ENCODE data around the gene AMN1. TPM values are rescaled to one million over a fixed set of nuclear protein-coding genes. Genes with fewer than 3 reads are reported as not detected.
"Not testable (repeated sequence)": the region's sequence is repeated elsewhere in the genome, so short reads cannot be mapped to it uniquely, and the experiment has no call there.

Gene AMN1
- total RNA-seq, 1 donor from 2014 or later = 11.7 TPM

DNA sequence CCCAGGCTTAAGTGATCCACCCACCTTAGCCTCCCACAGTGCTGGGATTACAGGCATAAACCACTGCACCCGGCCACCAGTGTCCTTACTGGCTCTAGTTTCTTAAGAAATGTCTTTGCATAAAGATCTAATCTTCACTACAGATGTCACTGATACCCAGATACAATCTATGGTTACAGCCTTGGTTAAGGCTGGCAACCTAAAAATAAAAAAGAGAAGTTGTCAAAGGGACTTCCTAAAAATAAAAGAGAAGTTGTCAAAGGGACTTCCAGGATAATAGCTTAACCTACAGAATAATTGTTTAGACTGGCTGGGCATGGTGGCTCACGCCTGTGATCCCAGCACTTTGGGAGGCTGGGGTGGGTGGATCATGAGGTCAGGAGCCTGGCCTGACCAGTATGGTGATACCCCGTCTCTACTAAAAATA, 41.7 kb downstream of the AMN1 start:
- no peak for DNase-seq (ENCODE audit: extremely low read depth, low read depth, low spot score)

DNA sequence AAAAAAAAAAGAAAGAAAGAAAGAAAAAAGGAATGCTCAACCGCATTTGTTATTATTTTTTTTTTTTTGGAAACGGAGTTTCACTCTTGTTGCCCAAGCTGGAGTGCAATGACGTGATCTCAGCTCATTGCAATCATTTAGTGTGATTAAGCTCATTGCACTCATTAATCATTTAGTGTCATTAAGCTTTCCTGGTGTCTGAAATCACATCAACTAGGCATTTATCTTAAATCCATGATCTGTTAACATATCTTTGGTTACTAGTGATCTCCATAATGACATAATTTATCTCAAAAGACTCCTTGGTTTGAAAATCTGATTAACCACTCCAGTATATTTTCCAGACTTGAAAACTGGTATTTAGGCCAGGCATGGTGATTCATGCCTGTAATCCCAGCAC, 43.0 kb downstream of the AMN1 start:
- no peak for DNase-seq (ENCODE audit: extremely low read depth, low read depth, low spot score)

- peak; percentile 75 for DNase-seq (ENCODE audit: extremely low read depth, low read depth, low spot score)
These were observed 46.5 kb downstream of the AMN1 start for GRCh38 chr12:31682136-31682962.

- no peak for DNase-seq (ENCODE audit: extremely low read depth, low read depth, low spot score)
These were observed 56.3 kb downstream of the AMN1 start for GRCh38 chr12:31672521-31672920.

DNA sequence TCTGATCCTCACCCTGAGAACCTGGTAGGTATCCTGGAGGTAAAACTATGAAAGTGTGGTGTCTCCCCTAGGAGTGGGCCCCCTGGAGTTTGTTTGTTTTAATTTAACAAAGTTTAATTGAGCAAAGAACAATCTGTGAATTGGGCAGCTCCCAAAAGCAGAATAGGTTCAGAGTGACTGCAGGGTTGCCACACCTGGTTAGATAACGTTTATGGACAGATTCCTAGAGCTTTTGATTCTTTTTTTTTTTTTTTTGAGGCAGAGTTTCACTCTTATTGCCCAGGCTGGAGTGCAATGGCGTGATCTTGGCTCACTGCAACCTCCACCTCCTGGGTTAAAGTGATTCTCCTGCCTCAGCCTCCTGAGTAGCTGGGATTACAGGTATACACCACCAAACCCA, 59.2 kb downstream of the AMN1 start:
- DNase-seq (ENCODE audit: extremely low read depth, low read depth, low spot score) = not testable (repeated sequence)

- DNase-seq (ENCODE audit: extremely low read depth, low read depth, low spot score) = no peak
These were observed 59.8 kb downstream of the AMN1 start for GRCh38 chr12:31669020-31669419.

DNA sequence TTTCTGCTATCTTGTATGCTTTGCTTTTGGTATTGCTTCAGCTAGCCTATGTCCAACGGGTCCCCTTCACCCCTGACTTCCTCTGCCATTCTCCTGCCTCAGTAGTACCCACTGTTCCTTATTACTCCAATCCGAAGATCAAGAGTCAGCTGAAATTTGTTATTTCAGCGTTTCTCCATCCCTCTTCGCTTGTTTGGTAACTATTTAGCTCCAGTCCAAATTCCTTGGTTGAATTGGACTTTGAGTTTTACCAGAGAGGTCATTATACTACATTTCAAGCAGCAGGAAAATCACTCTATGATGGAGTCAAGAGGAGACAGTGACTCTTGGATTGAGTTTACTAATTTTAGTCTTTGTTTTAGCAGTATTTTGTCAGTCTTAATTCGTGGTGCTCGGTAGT, 64.8 kb downstream of the AMN1 start:
- no peak for DNase-seq (ENCODE audit: extremely low read depth, low read depth, low spot score)

DNA sequence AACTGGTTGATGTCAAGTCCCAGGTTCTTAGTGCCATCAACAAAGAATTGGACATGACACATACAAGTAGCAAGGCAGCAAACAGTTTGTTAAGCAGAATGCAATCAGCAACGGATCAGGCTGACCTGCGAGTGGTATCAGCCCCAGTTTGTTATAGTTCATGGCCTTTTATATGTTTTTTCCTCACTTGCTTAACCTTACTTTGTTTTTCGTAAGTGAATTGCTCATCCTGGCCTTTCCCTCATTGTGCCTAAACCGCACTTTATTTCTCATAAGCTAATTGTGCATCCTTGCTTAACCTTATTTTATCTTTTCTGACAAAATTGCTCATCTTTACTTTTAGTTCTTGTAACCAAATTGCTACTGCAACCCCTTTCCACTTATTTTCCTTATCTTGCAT, 65.2 kb downstream of the AMN1 start:
- DNase-seq (ENCODE audit: extremely low read depth, low read depth, low spot score) = no peak

DNA sequence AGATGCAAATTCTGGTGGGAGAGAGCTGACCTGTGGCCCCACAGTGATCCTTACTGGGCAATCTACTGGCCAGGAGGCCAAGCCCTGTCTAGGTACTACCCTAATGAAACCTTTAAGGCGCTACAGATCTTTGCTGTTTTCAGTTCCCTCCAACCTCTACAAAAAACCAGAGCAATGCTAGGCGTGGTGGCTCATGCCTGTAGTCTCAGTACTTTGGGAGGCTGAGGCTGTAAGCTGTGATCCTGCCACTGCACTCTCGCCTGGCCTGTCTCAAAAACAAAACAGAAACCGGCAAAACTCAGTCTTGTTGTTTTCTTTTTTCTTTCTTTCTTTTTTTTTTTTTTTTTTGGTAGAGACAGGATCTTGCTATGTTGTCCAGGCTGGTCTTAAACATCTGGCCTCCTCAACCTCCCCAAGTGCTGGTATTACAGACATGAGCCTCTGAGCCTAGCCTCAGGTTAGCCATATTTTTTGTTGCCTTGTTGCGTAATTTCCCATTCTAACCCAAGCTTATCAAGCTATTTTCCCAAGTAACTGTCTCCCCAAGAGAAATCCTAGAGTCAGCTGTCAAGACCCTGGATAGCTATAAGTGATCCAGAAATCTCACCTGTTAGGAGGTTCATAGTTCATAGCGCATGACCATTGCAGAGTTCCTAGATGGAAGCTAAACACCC, 66.5 kb downstream of the AMN1 start:
- no peak for DNase-seq (ENCODE audit: extremely low read depth, low read depth, low spot score)

DNA sequence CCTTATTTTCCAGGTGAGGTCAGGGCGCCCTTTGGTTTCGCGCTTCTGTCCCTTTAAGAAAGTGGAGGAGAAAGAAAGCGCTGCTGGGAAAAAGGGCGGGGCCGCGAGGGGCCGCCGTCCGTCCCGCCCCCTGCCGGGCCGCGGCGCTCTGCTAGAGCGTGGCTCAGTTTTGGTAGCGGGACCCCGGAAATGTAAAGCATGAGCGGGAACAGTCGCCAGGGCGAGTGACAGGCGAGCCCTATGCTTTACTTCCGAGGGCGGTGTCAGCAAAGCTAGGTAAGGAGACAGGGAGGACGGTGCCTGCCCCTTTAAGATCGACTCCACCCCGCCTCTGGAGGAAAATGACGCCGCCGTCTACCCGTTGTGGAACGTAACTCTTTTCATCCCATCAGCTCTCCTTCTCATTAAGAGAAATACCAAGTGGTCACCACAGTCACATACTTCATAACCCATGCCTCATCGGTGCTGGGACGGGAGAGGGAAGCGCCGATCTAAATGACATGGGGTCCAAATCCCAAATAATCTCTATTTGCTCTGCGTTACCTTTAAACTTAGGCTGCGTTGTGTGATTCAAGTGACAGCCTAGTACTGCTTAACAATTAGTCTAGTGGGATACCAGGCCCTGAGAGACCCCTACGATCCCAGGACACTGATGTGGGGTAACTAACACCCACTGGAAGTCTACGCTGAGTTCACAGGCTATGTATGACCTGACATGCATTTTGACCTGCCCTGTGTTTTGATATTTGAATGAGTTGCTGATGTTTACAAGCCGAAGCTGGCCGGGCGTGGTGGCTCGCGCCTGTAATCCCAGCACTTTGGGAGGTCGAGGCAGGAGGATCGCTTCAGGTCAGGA, 69.5 kb downstream of the AMN1 start, which contains the start of gene ETFBKMT:
Gene ETFBKMT (plus strand): TSS at position 602 of the 856 bp plus-strand sequence. CDS start 2,266 bp downstream, outside the sequence.
- DNase-seq (ENCODE audit: extremely low read depth, low read depth, low spot score) = peak; percentile 42

DNA sequence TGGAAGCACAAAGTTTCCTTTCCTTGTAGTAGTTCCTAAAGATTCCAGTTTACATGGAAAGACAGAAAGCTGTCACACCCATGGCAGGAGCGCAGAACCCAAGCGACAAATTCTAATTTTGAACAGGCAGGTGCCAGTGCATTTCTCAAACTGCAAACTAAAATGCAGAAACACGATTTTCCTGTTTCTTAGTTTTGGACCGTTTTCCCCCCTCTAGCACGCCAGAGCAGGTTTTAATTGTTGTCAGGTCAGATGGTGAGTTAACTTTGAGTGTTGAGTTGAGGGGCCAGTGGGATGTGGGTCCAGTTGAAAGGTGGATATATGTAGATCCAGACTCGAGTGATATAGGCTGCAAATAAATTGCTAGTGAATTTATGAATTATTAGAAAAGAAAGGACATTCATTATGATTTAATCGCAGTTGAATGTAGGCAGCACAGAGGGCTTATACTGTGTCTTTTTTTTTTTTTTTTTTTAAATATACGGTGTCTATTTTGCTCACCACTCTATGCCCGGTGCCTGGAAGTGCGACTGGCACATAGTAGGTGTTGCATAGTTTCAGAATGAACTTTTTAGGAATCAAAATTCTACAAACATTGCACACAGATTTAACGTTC, 70.2 kb downstream of the AMN1 start:
- no peak for DNase-seq (ENCODE audit: extremely low read depth, low read depth, low spot score)

GRCh38 chr12:31655792-31656191, 73.0 kb downstream of the AMN1 start:
- DNase-seq (ENCODE audit: extremely low read depth, low read depth, low spot score) = no peak

DNA sequence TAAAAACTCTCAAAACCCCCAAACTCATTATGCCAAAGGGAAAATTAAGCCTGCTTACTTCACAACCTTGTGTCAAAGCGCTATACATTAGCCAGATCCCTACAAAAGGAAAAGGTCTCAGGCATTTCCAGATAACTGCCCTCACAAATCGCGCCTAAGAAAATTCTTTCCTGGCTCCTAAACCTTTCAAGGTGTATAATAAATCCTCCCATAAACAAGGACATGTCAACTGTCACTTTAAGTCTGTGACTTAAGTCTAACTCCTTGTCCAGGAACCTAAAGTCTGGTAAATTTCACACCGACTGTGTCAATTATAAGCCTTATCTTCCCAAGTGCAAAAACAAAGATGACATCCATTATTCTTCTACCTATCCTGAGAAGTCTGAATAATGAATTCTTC, 73.6 kb downstream of the AMN1 start:
- no peak for DNase-seq (ENCODE audit: extremely low read depth, low read depth, low spot score)

GRCh38 chr12:31651893-31652521, 76.8 kb downstream of the AMN1 start:
- no peak for DNase-seq (ENCODE audit: extremely low read depth, low read depth, low spot score)

- peak; percentile 22 for DNase-seq (ENCODE audit: extremely low read depth, low read depth, low spot score)
These were observed 77.9 kb downstream of the AMN1 start for GRCh38 chr12:31650918-31651317.

DNA sequence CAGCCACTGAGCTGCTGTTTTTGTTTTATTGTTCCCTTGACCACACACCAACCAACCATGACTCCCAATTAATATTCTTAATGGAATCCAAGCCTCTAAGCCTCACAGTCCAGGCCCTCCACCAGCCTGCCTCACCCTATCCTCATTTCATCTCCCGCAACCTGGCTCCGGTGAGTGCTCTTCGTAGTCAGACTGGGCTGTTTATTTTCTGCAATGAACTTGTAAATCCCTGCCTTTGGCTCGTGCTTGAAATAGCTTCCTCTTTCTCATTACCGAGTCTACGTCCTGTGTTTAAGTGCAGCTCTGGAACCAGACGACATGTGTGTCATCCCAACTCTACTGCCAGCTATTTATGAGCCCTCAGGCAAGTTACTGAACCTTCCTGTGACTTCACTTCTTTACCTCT, 81.7 kb downstream of the AMN1 start:
- DNase-seq (ENCODE audit: extremely low read depth, low read depth, low spot score) = no peak

- no peak for DNase-seq (ENCODE audit: extremely low read depth, low read depth, low spot score)
These were observed 82.9 kb downstream of the AMN1 start for GRCh38 chr12:31645924-31646323.

DNA sequence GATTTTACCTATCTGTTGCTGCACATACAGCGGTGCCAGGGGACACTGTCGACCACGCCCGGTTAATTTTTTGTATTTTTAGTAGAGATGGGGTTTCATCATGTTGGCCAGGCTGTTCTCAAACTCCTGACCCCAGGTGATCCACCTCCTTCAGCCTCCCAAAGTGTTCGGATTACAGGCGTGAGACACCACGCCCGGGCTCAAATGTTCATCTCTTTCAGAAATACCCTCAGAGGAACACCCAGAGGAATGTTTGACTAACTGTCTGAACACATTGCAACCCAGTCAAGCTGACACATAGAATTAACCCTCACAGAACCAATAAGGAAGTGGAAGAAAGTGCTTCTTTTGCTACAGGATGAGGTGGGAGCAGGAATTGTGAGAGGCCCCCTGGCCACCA, 84.3 kb downstream of the AMN1 start:
- no peak for DNase-seq (ENCODE audit: extremely low read depth, low read depth, low spot score)

GRCh38 chr12:31641509-31642090, 87.2 kb downstream of the AMN1 start:
- no peak for DNase-seq (ENCODE audit: extremely low read depth, low read depth, low spot score)

- DNase-seq (ENCODE audit: extremely low read depth, low read depth, low spot score) = no peak
These were observed 94.2 kb downstream of the AMN1 start for GRCh38 chr12:31634620-31635019.
